Neuronal stem cell (in vitro differentiated cells): Measurements from ENCODE around the gene SBSN.

Source experiments
- DNase-seq: peaks from one replicate; pipeline ENCODE4 v3.0.0-alpha.2; 2013; ENCODE audit warnings: low spot score
- H2AFZ ChIP-seq: one replicate; pipeline ENCODE4 v1.6.1; 2013; ENCODE audit warnings: mild to moderate bottlenecking, low read length, inconsistent platforms
- H2AK5ac ChIP-seq: 2 replicates; pipeline ENCODE4 v1.6.1; 2013; ENCODE audit warnings: low read depth, mild to moderate bottlenecking, inconsistent platforms, low read length, moderate library complexity, mixed read lengths
- H2BK120ac ChIP-seq: 2 replicates; pipeline ENCODE4 v1.6.1; 2013; ENCODE audit warnings: low read depth, mild to moderate bottlenecking, inconsistent platforms, low read length, moderate library complexity, mixed read lengths
- H2BK12ac ChIP-seq: one replicate; pipeline ENCODE4 v1.6.1; 2013; ENCODE audit warnings: low read length, inconsistent platforms
- H2BK15ac ChIP-seq: 2 replicates; pipeline ENCODE4 v1.6.1; 2013; ENCODE audit warnings: mild to moderate bottlenecking, low read length, inconsistent platforms, mixed read lengths
- H2BK5ac ChIP-seq: one replicate; pipeline ENCODE4 v1.6.1; 2013; ENCODE audit warnings: inconsistent platforms, mild to moderate bottlenecking, low read length, moderate library complexity
- H3K14ac ChIP-seq: one replicate; pipeline ENCODE4 v1.6.1; 2013; ENCODE audit warnings: low read length, inconsistent platforms
- H3K18ac ChIP-seq: 2 replicates; pipeline ENCODE4 v1.6.1; 2013; ENCODE audit warnings: low read length, inconsistent platforms
- H3K23ac ChIP-seq: 2 replicates; pipeline ENCODE4 v1.6.1; 2013; ENCODE audit warnings: low read depth, mild to moderate bottlenecking, mixed read lengths, low read length, inconsistent platforms; ENCODE audit not compliant: poor library complexity
- H3K27ac ChIP-seq: replicated peaks from 3 replicates; pipeline ENCODE4 v1.5.1; 2013; ENCODE audit warnings: low read length, inconsistent platforms
- H3K27me3 ChIP-seq, 3 experiments: 2 replicates each; pipeline ENCODE4 v1.6.1; 2013; ENCODE audit warnings: low read length in 3 of 3, mild to moderate bottlenecking in 2 of 3, inconsistent platforms in 1 of 3, low read depth in 1 of 3, mixed read lengths in 1 of 3, moderate library complexity in 1 of 3; ENCODE audit not compliant: control insufficient read depth in 3 of 3, insufficient read depth in 3 of 3
- H3K36me3 ChIP-seq, 2 donors: replicated peaks in 1 of 2; 2 replicates each; pipeline ENCODE4 v1.6.1; 2013; ENCODE audit warnings: low read length in 2 of 2; ENCODE audit not compliant: control insufficient read depth in 2 of 2, insufficient read depth in 2 of 2
- H3K4ac ChIP-seq: 2 replicates; pipeline ENCODE4 v1.6.1; 2013; ENCODE audit warnings: inconsistent platforms, mild to moderate bottlenecking, low read length, moderate library complexity
- H3K4me1 ChIP-seq, 2 donors: 1 replicate in 1 of 2; 2 replicates in 1 of 2; pipeline ENCODE4 v1.6.1; 2013; ENCODE audit warnings: low read length in 2 of 2, low read depth in 1 of 2; ENCODE audit not compliant: control insufficient read depth in 2 of 2, insufficient read depth in 1 of 2
- H3K4me2 ChIP-seq: one replicate; pipeline ENCODE4 v1.6.1; 2013; ENCODE audit warnings: mild to moderate bottlenecking, low read length, inconsistent platforms; ENCODE audit not compliant: insufficient read depth, poor library complexity, severe bottlenecking
- H3K4me3 ChIP-seq, 2 donors: 2 replicates each; pipeline ENCODE4 v1.5.1; 2013; ENCODE audit warnings: low read length in 2 of 2, mild to moderate bottlenecking in 2 of 2, inconsistent platforms in 1 of 2, moderate library complexity in 1 of 2
- H3K79me1 ChIP-seq: one replicate; pipeline ENCODE4 v1.6.1; 2013; ENCODE audit warnings: low read depth, mild to moderate bottlenecking, inconsistent platforms, low read length, moderate library complexity
- H3K9ac ChIP-seq: one replicate; pipeline ENCODE4 v1.6.1; 2013; ENCODE audit warnings: mild to moderate bottlenecking, low read depth, low read length, inconsistent platforms; ENCODE audit not compliant: poor library complexity
- H3K9me3 ChIP-seq, 2 donors: replicated peaks in 1 of 2; 2 replicates each; pipeline versions ENCODE3 to v1.6.1; 2013; ENCODE audit warnings: low read length in 2 of 2, mild to moderate bottlenecking in 2 of 2, inconsistent platforms in 1 of 2, low read depth in 1 of 2, mixed read lengths in 1 of 2, moderate library complexity in 1 of 2; ENCODE audit not compliant: control insufficient read depth in 2 of 2, insufficient read depth in 1 of 2
- H4K8ac ChIP-seq: one replicate; pipeline ENCODE4 v1.6.1; 2013; ENCODE audit warnings: low read depth, mild to moderate bottlenecking, inconsistent platforms, low read length, moderate library complexity
- H4K91ac ChIP-seq: one replicate; pipeline ENCODE4 v1.6.1; 2013; ENCODE audit warnings: low read length, low read depth, mild to moderate bottlenecking, inconsistent platforms; ENCODE audit not compliant: poor library complexity
- WGBS, 2 donors: extraction: QIAGEN DNeasy Blood & Tissue Kit; methylation state at CpG; one replicate each; pipeline ENCODE4 v1.1.7; 2013; ENCODE audit warnings: missing lambda C conversion rate in 2 of 2, mixed read lengths in 1 of 2; ENCODE audit not compliant: insufficient read length in 2 of 2, insufficient replicate concordance in 1 of 2; ENCODE audit errors: extremely low coverage in 2 of 2; 5-methylcytosine and 5-hydroxymethylcytosine counted together

Gene SBSN

DNA sequence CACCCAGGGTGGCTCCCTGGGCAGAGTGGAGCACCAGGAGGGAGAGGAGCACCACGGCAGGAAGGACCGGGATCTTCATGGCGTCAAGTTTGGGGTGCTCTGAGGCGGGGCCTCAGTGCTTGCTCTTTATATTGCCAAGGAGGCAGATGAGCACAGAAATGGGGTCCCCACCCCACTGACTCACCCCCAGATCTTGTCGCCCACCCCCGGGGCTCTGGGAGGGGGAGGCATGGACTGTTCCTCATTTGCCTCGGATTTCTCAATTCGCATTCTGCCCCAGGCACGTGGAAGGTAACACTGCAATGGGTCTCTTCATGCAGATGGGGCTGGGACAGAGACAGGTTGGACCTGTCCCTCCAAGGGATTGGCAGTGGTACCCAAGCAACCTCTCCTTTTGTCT, 37.7 kb downstream of the SBSN start, which contains the start of gene KRTDAP:
TSS of gene KRTDAP (minus strand) at position 101 of the 400 bp plus-strand sequence. CDS start at position 79, 22 bp downstream.
- Histone ChIP-seq H3K4me3 (no peak within 1 kb of the TSS), H2BK5ac (no peak within 1 kb of the TSS), H3K18ac (no peak within 1 kb of the TSS), H2BK15ac (no peak within 1 kb of the TSS), H3K4ac (no peak within 1 kb of the TSS), H3K27ac (no peak within 1 kb of the TSS), H4K8ac (no peak within 1 kb of the TSS), H3K4me1 (peaks cover 0 to 2% of the 10 kb centered on the region in 2 donors), H2AK5ac (no peak within 1 kb of the TSS), H3K9me3 (no peaks in the 10 kb centered on the region), H3K27me3 (peaks cover 0 to 59% (median 0%) of the 10 kb centered on the region in 3 experiments), H3K4me2 (no peak within 1 kb of the TSS), H2AFZ (no peak within 1 kb of the TSS), H3K23ac (no peak within 1 kb of the TSS), H4K91ac (peak within 1 kb of the TSS; percentile 15), H3K79me1 (no peaks in the 10 kb centered on the region), H2BK120ac (no peak within 1 kb of the TSS), H2BK12ac (no peak within 1 kb of the TSS), H3K14ac (no peak within 1 kb of the TSS), H3K9ac (no peak within 1 kb of the TSS), H3K36me3 (no peaks in the 10 kb centered on the region)
- WGBS, 2 donors: no CpG with 5 or more reads among the region's 9 CpGs
- no peak for DNase-seq

DNA sequence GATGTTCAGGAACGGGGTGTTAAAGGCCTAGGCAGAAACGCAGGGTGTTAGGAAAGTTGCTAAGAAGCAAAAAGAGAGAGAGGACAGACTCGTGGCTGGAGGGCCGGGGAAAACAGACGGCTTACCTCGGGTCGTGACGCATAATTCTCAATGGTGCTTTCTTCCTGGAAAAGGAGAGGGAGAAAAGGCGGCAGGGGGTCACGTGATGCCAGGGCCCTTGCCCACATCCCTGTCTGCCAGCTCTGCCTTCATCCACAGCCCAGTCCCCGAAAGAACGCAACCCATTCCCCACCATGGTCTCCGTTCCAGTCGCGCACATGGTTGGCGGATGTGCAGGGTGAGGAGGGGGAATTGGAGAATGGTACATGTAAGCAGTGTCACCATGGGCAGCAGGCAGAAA, 39.4 kb downstream of the SBSN start:
- H3K14ac ChIP-seq: peak overlapping the region; percentile 90
- H3K18ac ChIP-seq: no peak overlapping the region
- no peak overlapping the region for H3K4me2 ChIP-seq
- no peak overlapping the region for H2AK5ac ChIP-seq
- no CpG with 5 or more reads among the region's 16 CpGs for WGBS, 2 donors
- no peak overlapping the region for H4K91ac ChIP-seq
- H3K4ac ChIP-seq: no peak overlapping the region
- no peaks in the 10 kb centered on the region for H3K9me3 ChIP-seq
- H3K23ac ChIP-seq: peak overlapping the region; percentile 49
- no peaks in the 10 kb centered on the region for H3K4me1 ChIP-seq
- no peaks in the 10 kb centered on the region for H3K79me1 ChIP-seq
- H2BK120ac ChIP-seq: no peak overlapping the region
- H3K9ac ChIP-seq: peak overlapping the region; percentile 64
- H2BK15ac ChIP-seq: no peak overlapping the region
- no peak overlapping the region for H2BK12ac ChIP-seq
- H3K27me3 ChIP-seq: peaks cover 0 to 50% (median 0%) of the 10 kb centered on the region in 3 experiments
- no peak overlapping the region for H2BK5ac ChIP-seq
- H3K36me3 ChIP-seq: no peaks in the 10 kb centered on the region
- no peak overlapping the region for H3K27ac ChIP-seq
- no peak overlapping the region for H4K8ac ChIP-seq
- no peak overlapping the region for H2AFZ ChIP-seq
- no peak for DNase-seq
- no peak overlapping the region for H3K4me3 ChIP-seq

GRCh38 chr19:35487656-35488182, 40.4 kb downstream of the SBSN start:
- no peak for DNase-seq
- Histone ChIP-seq H2AFZ (no peak overlapping the region), H3K9me3 (no peaks in the 10 kb centered on the region), H3K14ac (no peak overlapping the region), H4K8ac (no peak overlapping the region), H3K27me3 (peaks cover 0 to 45% (median 0%) of the 10 kb centered on the region in 3 experiments), H4K91ac (no peak overlapping the region), H3K4me3 (no peak overlapping the region), H3K9ac (no peak overlapping the region), H3K27ac (no peak overlapping the region), H3K23ac (peak overlapping the region; percentile 56), H2BK15ac (no peak overlapping the region), H3K4me1 (no peaks in the 10 kb centered on the region), H3K18ac (peak overlapping the region; percentile 40), H2BK120ac (no peak overlapping the region), H2BK12ac (no peak overlapping the region), H3K79me1 (no peaks in the 10 kb centered on the region), H2BK5ac (no peak overlapping the region), H3K4ac (no peak overlapping the region), H3K36me3 (no peaks in the 10 kb centered on the region), H3K4me2 (no peak overlapping the region), H2AK5ac (no peak overlapping the region)
- no CpG with 5 or more reads among the region's 10 CpGs for WGBS, 2 donors

- peaks cover 0 to 32% (median 0%) of the 10 kb centered on the region in 3 experiments for H3K27me3 ChIP-seq
- no peak overlapping the region for H2AK5ac ChIP-seq
- H3K9me3 ChIP-seq: no peaks in the 10 kb centered on the region
- H3K79me1 ChIP-seq: no peaks in the 10 kb centered on the region
- no peak overlapping the region for H3K9ac ChIP-seq
- H4K91ac ChIP-seq: no peak overlapping the region
- H3K18ac ChIP-seq: no peak overlapping the region
- H3K36me3 ChIP-seq: no peaks in the 10 kb centered on the region
- H3K4me2 ChIP-seq: no peak overlapping the region
- no peak overlapping the region for H4K8ac ChIP-seq
- H2BK5ac ChIP-seq: no peak overlapping the region
- no CpG with 5 or more reads among the region's 3 CpGs for WGBS, 2 donors
- H2BK120ac ChIP-seq: no peak overlapping the region
- DNase-seq: no peak
- H3K23ac ChIP-seq: no peak overlapping the region
- H3K4ac ChIP-seq: no peak overlapping the region
- H3K27ac ChIP-seq: no peak overlapping the region
- H3K4me3 ChIP-seq: no peak overlapping the region
- H3K4me1 ChIP-seq: no peaks in the 10 kb centered on the region
- H2BK12ac ChIP-seq: no peak overlapping the region
- H2AFZ ChIP-seq: no peak overlapping the region
- no peak overlapping the region for H2BK15ac ChIP-seq
- no peak overlapping the region for H3K14ac ChIP-seq
These were observed 41.8 kb downstream of the SBSN start for GRCh38 chr19:35486268-35486708.
